ENCODE measurements around the gene ELMO1.

ELMO1 gene

GRCh38 chr7:37336259-37336658, 112.4 kb downstream of the ELMO1 start:
- H3K9me3 ChIP-seq (ENCODE audit: control insufficient read depth, insufficient read depth, low read length), result no peaks in the 10 kb centered on the region
- TF ChIP-seq CTCF (IDR thresholded peaks at IDR 0.05; ENCODE audit: low read depth, low read length, poor library complexity, severe bottlenecking) (no peak), EZH2phosphoT487 (IDR thresholded peaks at IDR 0.05; ENCODE audit: borderline replicate concordance, low read length) (no peak)
- H4K20me1 ChIP-seq (ENCODE audit: control insufficient read depth, insufficient read depth, low read depth, low read length), result no peaks in the 10 kb centered on the region
- no peak overlapping the region for H3K27ac ChIP-seq (ENCODE audit: low read depth, low read length)
- no peak overlapping the region for H3K4me2 ChIP-seq (ENCODE audit: low read length)
- no peak overlapping the region for H3K4me3 ChIP-seq (ENCODE audit: low read length)
- peaks cover 41% of the 10 kb centered on the region for H3K4me1 ChIP-seq (ENCODE audit: control insufficient read depth, low read length)
- no peaks in the 10 kb centered on the region for H3F3A ChIP-seq (ENCODE audit: control insufficient read depth, insufficient read depth)
- no peaks in the 10 kb centered on the region for H3K9me2 ChIP-seq (replicated peaks; ENCODE audit: control insufficient read depth, low read length)
- no peaks in the 10 kb centered on the region for H3K27me3 ChIP-seq (ENCODE audit: control insufficient read depth, low read length)
- peaks cover 67% of the 10 kb centered on the region for H3K36me3 ChIP-seq (ENCODE audit: control insufficient read depth, low read length)
- H3K79me2 ChIP-seq (ENCODE audit: control insufficient read depth, low read length), result peaks cover 98% of the 10 kb centered on the region

GRCh38 chr7:37333075-37333474, 115.6 kb downstream of the ELMO1 start:
- no peaks in the 10 kb centered on the region for H3K9me2 ChIP-seq (replicated peaks; ENCODE audit: control insufficient read depth, low read length)
- no peaks in the 10 kb centered on the region for H3F3A ChIP-seq (ENCODE audit: control insufficient read depth, insufficient read depth)
- no peak for TF ChIP-seq CTCF (IDR thresholded peaks at IDR 0.05; ENCODE audit: low read depth, low read length, poor library complexity, severe bottlenecking)
- no peak for TF ChIP-seq EZH2phosphoT487 (IDR thresholded peaks at IDR 0.05; ENCODE audit: borderline replicate concordance, low read length)
- H3K36me3 ChIP-seq (ENCODE audit: control insufficient read depth, low read length), result peaks cover 50% of the 10 kb centered on the region
- no peaks in the 10 kb centered on the region for H3K9me3 ChIP-seq (ENCODE audit: control insufficient read depth, insufficient read depth, low read length)
- no peak overlapping the region for H3K4me2 ChIP-seq (ENCODE audit: low read length)
- peaks cover 16% of the 10 kb centered on the region for H3K4me1 ChIP-seq (ENCODE audit: control insufficient read depth, low read length)
- no peaks in the 10 kb centered on the region for H4K20me1 ChIP-seq (ENCODE audit: control insufficient read depth, insufficient read depth, low read depth, low read length)
- H3K27ac ChIP-seq (ENCODE audit: low read depth, low read length), result no peak overlapping the region
- H3K4me3 ChIP-seq (ENCODE audit: low read length), result no peak overlapping the region
- no peaks in the 10 kb centered on the region for H3K27me3 ChIP-seq (ENCODE audit: control insufficient read depth, low read length)
- peaks cover 93% of the 10 kb centered on the region for H3K79me2 ChIP-seq (ENCODE audit: control insufficient read depth, low read length)

- Histone ChIP-seq H3K27me3 (ENCODE audit: control insufficient read depth, low read length) (no peaks in the 10 kb centered on the region), H3K27ac (ENCODE audit: low read depth, low read length) (no peak overlapping the region), H3K9me2 (replicated peaks; ENCODE audit: control insufficient read depth, low read length) (no peaks in the 10 kb centered on the region), H3K4me1 (ENCODE audit: control insufficient read depth, low read length) (peaks cover 10% of the 10 kb centered on the region), H3K4me2 (ENCODE audit: low read length) (no peak overlapping the region), H3K79me2 (ENCODE audit: control insufficient read depth, low read length) (peaks cover 93% of the 10 kb centered on the region), H4K20me1 (ENCODE audit: control insufficient read depth, insufficient read depth, low read depth, low read length) (no peaks in the 10 kb centered on the region), H3K4me3 (ENCODE audit: low read length) (no peak overlapping the region), H3F3A (ENCODE audit: control insufficient read depth, insufficient read depth) (no peaks in the 10 kb centered on the region), H3K9me3 (ENCODE audit: control insufficient read depth, insufficient read depth, low read length) (no peaks in the 10 kb centered on the region), H3K36me3 (ENCODE audit: control insufficient read depth, low read length) (peaks cover 44% of the 10 kb centered on the region)
- no peak for TF ChIP-seq EZH2phosphoT487 (IDR thresholded peaks at IDR 0.05; ENCODE audit: borderline replicate concordance, low read length)
- no peak for TF ChIP-seq CTCF (IDR thresholded peaks at IDR 0.05; ENCODE audit: low read depth, low read length, poor library complexity, severe bottlenecking)
These were observed 116.2 kb downstream of the ELMO1 start for GRCh38 chr7:37332243-37333016.
